ENCODE measurements around the gene GNPTAB. TPM values are rescaled to one million over a fixed set of nuclear protein-coding genes. Genes with fewer than 3 reads are reported as not detected.

GNPTAB gene
- total RNA-seq, 1 donor from 2014 or later = 43.7 TPM

GRCh38 chr12:101749657-101750056 is 81.1 kb downstream of the GNPTAB start:
- peaks cover 10% of the 10 kb centered on the region for H3K36me3 Mint-ChIP-seq (ENCODE audit: low read depth, unreplicated experiment)
- TF ChIP-seq EZH2 (IDR thresholded peaks at IDR 0.05; ENCODE audit: insufficient read depth, low read length) (no peak), CTCF (IDR thresholded peaks at IDR 0.05; ENCODE audit: insufficient read depth, low read depth, low read length) (no peak)

GRCh38 chr12:101748907-101749306 is 81.9 kb downstream of the GNPTAB start:
- no peak overlapping the region for H3K4me3 ChIP-seq (ENCODE audit: insufficient read depth, low read depth, low read length)
- DNase-seq (ENCODE audit: low read depth) (no peak), FAIRE-seq (no peak)
- H2AFZ ChIP-seq (ENCODE audit: low read depth, low read length) = no peak overlapping the region
- no peaks in the 10 kb centered on the region for H3K27me3 Mint-ChIP-seq (ENCODE audit: low read depth, unreplicated experiment)
- H3K9ac ChIP-seq (ENCODE audit: low read length) = no peak overlapping the region
- no peaks in the 10 kb centered on the region for H4K20me1 ChIP-seq (ENCODE audit: insufficient read depth, low read length)
- no peak overlapping the region for H3K27ac Mint-ChIP-seq (ENCODE audit: unreplicated experiment)
- H3K79me2 ChIP-seq (ENCODE audit: insufficient read depth, low read length) = no peaks in the 10 kb centered on the region
- no peaks in the 10 kb centered on the region for H3K27me3 ChIP-seq (ENCODE audit: insufficient read depth, low read length)
- no peak overlapping the region for H3K4me2 ChIP-seq (ENCODE audit: low read length)
- no peak overlapping the region for H3K27ac ChIP-seq (ENCODE audit: low read depth, low read length)
- H3K36me3 Mint-ChIP-seq (ENCODE audit: low read depth, unreplicated experiment) = peaks cover 10% of the 10 kb centered on the region
- TF ChIP-seq CTCF (IDR thresholded peaks at IDR 0.05; ENCODE audit: insufficient read depth, low read depth, low read length) (no peak), EZH2 (IDR thresholded peaks at IDR 0.05; ENCODE audit: insufficient read depth, low read length) (no peak)
- H3K9me3 Mint-ChIP-seq (ENCODE audit: unreplicated experiment) = no peaks in the 10 kb centered on the region
- peaks cover 9% of the 10 kb centered on the region for H3K36me3 ChIP-seq (ENCODE audit: insufficient read depth, low read length)
- no peak overlapping the region for H3K4me3 Mint-ChIP-seq (ENCODE audit: unreplicated experiment)
- peaks cover 10% of the 10 kb centered on the region for H3K4me1 Mint-ChIP-seq (ENCODE audit: low read depth, unreplicated experiment)
- no peaks in the 10 kb centered on the region for H3K4me1 ChIP-seq (ENCODE audit: insufficient read depth, low read length)
- H3K9me3 ChIP-seq (ENCODE audit: insufficient read depth, low read depth, low read length) = no peaks in the 10 kb centered on the region

More at GRCh38 chr12:101749657-101750056, 81.1 kb downstream of the GNPTAB start:
- H3K9me3 Mint-ChIP-seq (ENCODE audit: unreplicated experiment) = no peaks in the 10 kb centered on the region
- H3K4me1 Mint-ChIP-seq (ENCODE audit: low read depth, unreplicated experiment) = peaks cover 10% of the 10 kb centered on the region
- no peaks in the 10 kb centered on the region for H3K27me3 Mint-ChIP-seq (ENCODE audit: low read depth, unreplicated experiment)
- Histone ChIP-seq H3K4me3 (ENCODE audit: insufficient read depth, low read depth, low read length) (no peak overlapping the region), H3K27me3 (ENCODE audit: insufficient read depth, low read length) (no peaks in the 10 kb centered on the region), H3K9me3 (ENCODE audit: insufficient read depth, low read depth, low read length) (no peaks in the 10 kb centered on the region), H3K79me2 (ENCODE audit: insufficient read depth, low read length) (no peaks in the 10 kb centered on the region), H3K36me3 (ENCODE audit: insufficient read depth, low read length) (peaks cover 9% of the 10 kb centered on the region), H3K27ac (ENCODE audit: low read depth, low read length) (no peak overlapping the region), H3K4me2 (ENCODE audit: low read length) (no peak overlapping the region), H4K20me1 (ENCODE audit: insufficient read depth, low read length) (no peaks in the 10 kb centered on the region), H2AFZ (ENCODE audit: low read depth, low read length) (no peak overlapping the region), H3K9ac (ENCODE audit: low read length) (no peak overlapping the region), H3K4me1 (ENCODE audit: insufficient read depth, low read length) (no peaks in the 10 kb centered on the region)
- DNase-seq (ENCODE audit: low read depth) (no peak), FAIRE-seq (no peak)
- no peak overlapping the region for H3K4me3 Mint-ChIP-seq (ENCODE audit: unreplicated experiment)
- no peak overlapping the region for H3K27ac Mint-ChIP-seq (ENCODE audit: unreplicated experiment)

GRCh38 chr12:101747697-101748096 is 83.1 kb downstream of the GNPTAB start:
- Histone ChIP-seq H3K4me2 (ENCODE audit: low read length) (no peak overlapping the region), H3K9ac (ENCODE audit: low read length) (no peak overlapping the region), H2AFZ (ENCODE audit: low read depth, low read length) (no peak overlapping the region), H3K9me3 (ENCODE audit: insufficient read depth, low read depth, low read length) (no peaks in the 10 kb centered on the region), H3K4me1 (ENCODE audit: insufficient read depth, low read length) (no peaks in the 10 kb centered on the region), H3K36me3 (ENCODE audit: insufficient read depth, low read length) (peaks cover 10% of the 10 kb centered on the region), H3K4me3 (ENCODE audit: insufficient read depth, low read depth, low read length) (no peak overlapping the region), H3K27me3 (ENCODE audit: insufficient read depth, low read length) (no peaks in the 10 kb centered on the region), H3K27ac (ENCODE audit: low read depth, low read length) (no peak overlapping the region), H4K20me1 (ENCODE audit: insufficient read depth, low read length) (no peaks in the 10 kb centered on the region), H3K79me2 (ENCODE audit: insufficient read depth, low read length) (no peaks in the 10 kb centered on the region)
- Mint-ChIP-seq H3K9me3 (ENCODE audit: unreplicated experiment) (no peaks in the 10 kb centered on the region), H3K4me3 (ENCODE audit: unreplicated experiment) (no peak overlapping the region), H3K27me3 (ENCODE audit: low read depth, unreplicated experiment) (no peaks in the 10 kb centered on the region), H3K36me3 (ENCODE audit: low read depth, unreplicated experiment) (peaks cover 13% of the 10 kb centered on the region), H3K27ac (ENCODE audit: unreplicated experiment) (no peak overlapping the region), H3K4me1 (ENCODE audit: low read depth, unreplicated experiment) (peaks cover 11% of the 10 kb centered on the region)
- FAIRE-seq (no peak), DNase-seq (ENCODE audit: low read depth) (no peak)
- TF ChIP-seq EZH2 (IDR thresholded peaks at IDR 0.05; ENCODE audit: insufficient read depth, low read length) = no peak
- no peak for TF ChIP-seq CTCF (IDR thresholded peaks at IDR 0.05; ENCODE audit: insufficient read depth, low read depth, low read length)

Data from astrocyte (in vitro differentiated cells and primary cell).